T-cell (primary cell): Measurements from ENCODE around the gene ISCA1. TPM values are rescaled to one million over a fixed set of nuclear protein-coding genes. Genes with fewer than 3 reads are reported as not detected.
A peak's percentile ranks its signal among the peaks of the same experiment; 100 is the strongest.

Experiments used
- ATAC-seq, 4 experiments: fragments of 200-7000 bp in 3 of 4; fragments of 150-1000 bp in 1 of 4; cut with Tn5 transposase; replicated peaks in 1 of 4; 1 replicate in 3 of 4; 2 replicates in 1 of 4; pipeline ENCODE4 v1.10.0; 2021; ENCODE audit warnings: moderate library complexity in 3 of 4, mild to moderate bottlenecking in 2 of 4, moderate number of reproducible peaks in 1 of 4
- CTCF ChIA-PET, 2 donors: fragments of 300-600 bp; sonication (Branson Sonifier 250); formaldehyde crosslinking; loops; one replicate each; lab custom pipeline; 2022; ENCODE audit warnings: antibody characterized with exemption in 2 of 2; lab: Charles Lee
- POLR2A ChIA-PET, 2 donors: fragments of 300-600 bp; sonication (Branson Sonifier 250); formaldehyde crosslinking; loops; one replicate each; lab custom pipeline; 2022; ENCODE audit warnings: antibody characterized with exemption in 2 of 2; lab: Charles Lee
- DNase-seq, 35 experiments: peaks; one replicate each; pipeline versions ENCODE4 v3.0.0 to v3.0.0-alpha.2; 2013 to 2023
- H3K27ac ChIP-seq: one replicate; pipeline ENCODE4 v1.5.1; 2013; ENCODE audit warnings: low read length
- H3K27me3 ChIP-seq, 2 experiments: replicated peaks in 1 of 2; 1 replicate in 1 of 2; 2 replicates in 1 of 2; pipeline versions ENCODE4 v1.6.1 to v1.7.0; 2013; ENCODE audit warnings: low read length in 1 of 2, mixed read lengths in 1 of 2; ENCODE audit not compliant: control insufficient read depth in 2 of 2, insufficient read depth in 2 of 2; ENCODE audit errors: extremely low read depth in 1 of 2
- H3K36me3 ChIP-seq, 2 donors: 1 replicate in 1 of 2; 2 replicates in 1 of 2; pipeline versions ENCODE4 v1.6.1 to v1.7.0; 2013; ENCODE audit warnings: low read length in 1 of 2; ENCODE audit not compliant: control insufficient read depth in 2 of 2, insufficient read depth in 1 of 2; ENCODE audit errors: extremely low read depth in 1 of 2
- H3K4me1 ChIP-seq, 2 experiments: 1 replicate in 1 of 2; 2 replicates in 1 of 2; pipeline versions ENCODE4 v1.6.1 to v1.7.0; 2013; ENCODE audit warnings: low read length in 2 of 2, mixed read lengths in 1 of 2; ENCODE audit not compliant: insufficient read depth in 2 of 2, control insufficient read depth in 1 of 2; ENCODE audit errors: extremely low read depth in 1 of 2
- H3K4me3 ChIP-seq, 2 donors: 1 replicate in 1 of 2; 2 replicates in 1 of 2; pipeline versions ENCODE4 v1.5.1 to v1.7.0; 2013; ENCODE audit warnings: mild to moderate bottlenecking in 2 of 2, low read length in 1 of 2, moderate library complexity in 1 of 2; ENCODE audit not compliant: control insufficient read depth in 1 of 2; ENCODE audit errors: extremely low read depth in 1 of 2
- H3K9me3 ChIP-seq: 2 replicates; pipeline ENCODE4 v1.7.0; 2013
- H3K27ac Mint-ChIP-seq, 2 donors: one replicate each; pipeline ENCODE4 v1.8.0; 2020 to 2021; ENCODE audit warnings: mild to moderate bottlenecking in 2 of 2, mixed read lengths in 2 of 2
- H3K27me3 Mint-ChIP-seq, 2 donors: one replicate each; pipeline ENCODE4 v1.8.0; 2021 to 2022; ENCODE audit warnings: mixed read lengths in 2 of 2
- H3K36me3 Mint-ChIP-seq: one replicate; pipeline ENCODE4 v1.8.0; 2021; ENCODE audit warnings: mixed read lengths
- H3K4me1 Mint-ChIP-seq, 3 donors: one replicate each; pipeline ENCODE4 v1.8.0; 2020 to 2022; ENCODE audit warnings: mixed read lengths in 3 of 3, mild to moderate bottlenecking in 1 of 3
- H3K4me3 Mint-ChIP-seq, 3 donors: one replicate each; pipeline ENCODE4 v1.8.0; 2020 to 2022; ENCODE audit warnings: mild to moderate bottlenecking in 3 of 3, mixed read lengths in 3 of 3, moderate library complexity in 3 of 3
- H3K9me3 Mint-ChIP-seq, 3 donors: one replicate each; pipeline ENCODE4 v1.8.0; 2020 to 2022; ENCODE audit warnings: mixed read lengths in 3 of 3
- WGBS: methylation state at CpG from one replicate; pipeline ENCODE4 v1.1.5; 2013; ENCODE audit warnings: missing lambda C conversion rate; ENCODE audit not compliant: insufficient coverage; 5-methylcytosine and 5-hydroxymethylcytosine counted together
- total RNA-seq, 35 experiments: library from RNA in 6 of 35; stranded (reverse) in 6 of 35; fragments of 120-200 nt in 1 of 35; gene quantifications; one replicate each; pipeline versions ENCODE4 v1.2.1 to v1.2.4 and lab custom pipeline; 2013 to 2026

The ISCA1 gene
- total RNA-seq, 5 donors from 2014 or later (not counting 1 experiment from before 2014, with no cell fraction given), result 30.9 to 69.9 (median 34.5) TPM

DNA sequence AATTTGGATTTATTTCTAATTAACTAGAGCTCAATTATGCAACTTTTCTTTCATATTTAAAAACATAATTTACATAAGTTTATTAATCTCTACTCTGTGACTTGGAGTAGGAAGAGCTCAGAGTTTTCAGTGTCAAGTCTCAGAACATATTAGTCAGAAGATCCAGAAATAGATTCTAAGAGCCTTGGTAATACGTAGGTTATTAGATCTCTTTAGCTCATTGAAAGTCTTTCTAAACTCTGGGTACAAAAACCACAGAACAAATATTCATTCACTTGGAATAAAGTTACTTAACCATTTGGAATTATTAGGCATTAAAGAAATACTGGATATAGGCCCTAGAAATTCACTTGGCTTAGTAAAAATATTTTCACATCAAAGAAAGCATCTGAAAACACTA lies 26.3 kb upstream of the ISCA1 start:
- H3K36me3 ChIP-seq, result peaks cover 16 to 68% of the 10 kb centered on the region in 2 donors
- no peaks in the 10 kb centered on the region for H3K27me3 ChIP-seq
- Mint-ChIP-seq H3K36me3 (peaks cover 58% of the 10 kb centered on the region), H3K9me3 (no peaks in the 10 kb centered on the region), H3K4me1 (peaks cover 15 to 18% (median 16%) of the 10 kb centered on the region in 3 donors), H3K27me3 (no peaks in the 10 kb centered on the region), H3K27ac (no peak overlapping the region), H3K4me3 (no peak overlapping the region)
- peaks cover 0 to under 1% of the 10 kb centered on the region in 2 experiments for H3K4me1 ChIP-seq
- DNase-seq (no peak), ATAC-seq (no peak)
- no peak overlapping the region for H3K27ac ChIP-seq
- no peaks in the 10 kb centered on the region for H3K9me3 ChIP-seq
- no CpG with 5 or more reads among the region's 1 CpG for WGBS
- no peak overlapping the region for H3K4me3 ChIP-seq
- CTCF ChIA-PET, result interaction anchor here in 1 of 2 donors (1.5 kb wide), 1 partner anchor 11 kb away, joined by 4 read pairs; no protein-coding TSS in a partner anchor
- POLR2A ChIA-PET, result interaction anchor here in 1 of 2 donors (0.6 kb wide), 1 partner anchor 473 kb away, joined by 3 read pairs; no protein-coding TSS in a partner anchor

DNA sequence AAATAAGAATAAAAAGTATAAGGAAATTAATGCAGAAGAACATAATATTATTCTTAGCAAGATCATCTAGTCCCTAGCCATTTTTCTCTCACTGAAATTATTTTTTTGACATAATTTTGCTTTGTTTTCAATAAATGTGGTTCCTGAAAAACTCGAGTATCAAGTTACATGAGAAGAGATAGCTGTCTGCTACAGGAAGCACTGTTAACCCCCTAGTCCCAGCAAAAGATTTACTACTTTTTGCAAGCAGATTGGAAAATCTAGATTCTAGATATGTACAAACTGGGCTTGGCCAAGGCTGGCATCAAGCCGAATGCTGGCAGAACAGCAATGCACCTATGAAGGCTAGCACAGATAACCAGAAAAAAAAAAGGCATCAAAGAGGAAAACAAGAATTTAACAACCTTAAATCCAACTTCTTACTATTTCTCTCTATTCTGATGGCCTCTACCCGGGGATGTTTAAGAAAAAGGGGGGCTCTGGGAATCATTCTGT lies 21.9 kb upstream of the ISCA1 start:
- peaks cover 0 to 5% of the 10 kb centered on the region in 2 experiments for H3K4me1 ChIP-seq
- peaks cover 5 to 79% of the 10 kb centered on the region in 2 donors for H3K36me3 ChIP-seq
- Mint-ChIP-seq H3K27me3 (no peaks in the 10 kb centered on the region), H3K27ac (peak overlapping the region; percentile 88 to 90), H3K4me3 (no peak overlapping the region), H3K9me3 (no peaks in the 10 kb centered on the region), H3K4me1 (peaks cover 27 to 35% (median 28%) of the 10 kb centered on the region in 3 donors), H3K36me3 (peaks cover 50% of the 10 kb centered on the region)
- H3K4me3 ChIP-seq, result no peak overlapping the region
- H3K27me3 ChIP-seq, result no peaks in the 10 kb centered on the region
- ATAC-seq (no peak), DNase-seq (no peak)
- no peak overlapping the region for H3K27ac ChIP-seq
- H3K9me3 ChIP-seq, result no peaks in the 10 kb centered on the region
- ChIA-PET CTCF (no interaction called here), POLR2A (no interaction called here)
- WGBS, result no CpG with 5 or more reads among the region's 3 CpGs

DNA sequence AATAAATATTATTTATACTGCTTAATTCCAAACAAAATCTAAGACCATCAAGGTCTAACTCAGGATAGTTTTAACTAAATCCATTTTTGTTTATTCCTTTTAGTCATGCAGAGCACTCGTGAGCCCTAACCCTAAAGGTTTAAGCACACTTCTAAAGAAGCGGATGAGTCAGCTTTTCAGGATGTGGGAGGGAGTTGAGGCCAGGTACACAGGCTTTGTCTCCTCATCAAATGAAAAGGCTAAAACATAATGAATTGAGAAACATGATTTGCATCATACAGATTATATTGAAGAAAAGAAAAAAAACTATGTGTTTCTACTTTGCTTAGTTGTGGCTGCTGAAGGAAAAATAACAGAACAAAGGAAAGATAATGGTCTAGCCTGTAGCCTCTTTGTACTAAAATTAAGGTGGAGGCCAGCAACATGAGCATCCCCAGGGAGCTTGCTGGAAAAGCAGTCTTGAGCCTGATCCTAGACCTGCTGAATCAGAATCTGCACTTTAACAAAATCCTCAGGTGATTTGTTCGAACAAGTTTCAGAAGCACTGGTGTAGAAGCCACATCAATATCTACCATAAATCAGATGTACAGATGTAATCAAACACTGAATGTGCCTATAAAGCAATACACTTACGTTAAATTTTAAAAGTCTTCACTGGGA lies 21.1 kb upstream of the ISCA1 start:
- CTCF ChIA-PET, result no interaction called here
- H3K4me3 Mint-ChIP-seq, result peak overlapping the region in 1 of 3 donors; percentile 0
- peaks cover 27 to 42% (median 28%) of the 10 kb centered on the region in 3 donors for H3K4me1 Mint-ChIP-seq
- no peak overlapping the region for H3K27ac ChIP-seq
- no peak overlapping the region for H3K4me3 ChIP-seq
- POLR2A ChIA-PET, result no interaction called here
- H3K9me3 Mint-ChIP-seq, result no peaks in the 10 kb centered on the region
- no CpG with 5 or more reads among the region's 4 CpGs for WGBS
- H3K27me3 Mint-ChIP-seq, result no peaks in the 10 kb centered on the region
- DNase-seq (peak in 10 of 35 experiments; percentile 8 to 50 (median 23)), ATAC-seq (peak; percentile 91 to 100 (median 100))
- H3K4me1 ChIP-seq, result peaks cover 0 to 5% of the 10 kb centered on the region in 2 experiments
- H3K9me3 ChIP-seq, result no peaks in the 10 kb centered on the region
- no peaks in the 10 kb centered on the region for H3K27me3 ChIP-seq
- peaks cover 11 to 82% of the 10 kb centered on the region in 2 donors for H3K36me3 ChIP-seq
- peaks cover 56% of the 10 kb centered on the region for H3K36me3 Mint-ChIP-seq
- H3K27ac Mint-ChIP-seq, result peak overlapping the region; percentile 88 to 90

DNA sequence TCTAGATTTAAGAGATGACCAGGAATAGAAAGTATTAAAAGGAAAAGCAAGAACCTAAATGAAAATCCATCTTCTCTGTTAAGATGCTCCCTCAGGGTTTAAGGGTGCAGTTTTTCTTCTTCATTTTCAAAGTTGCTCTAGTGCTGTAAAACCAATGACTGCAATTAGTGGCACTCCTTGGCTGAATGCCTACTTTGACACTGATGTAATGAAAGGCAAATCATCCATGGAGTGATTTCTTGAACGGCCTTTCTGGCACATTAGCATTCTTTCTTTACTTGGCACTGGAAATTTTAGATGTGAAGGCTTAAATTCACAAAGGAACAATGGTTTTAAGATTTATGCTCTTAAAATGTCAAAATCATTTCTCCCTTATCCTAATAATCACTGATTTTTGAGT lies 19.3 kb upstream of the ISCA1 start:
- ChIA-PET POLR2A (interaction anchor here in 1 of 2 donors (0.6 kb wide), 1 partner anchor 18 kb away, joined by 13 read pairs; no protein-coding TSS in a partner anchor), CTCF (no interaction called here)
- whole genome bisulfite sequencing, result no CpG with 5 or more reads among the region's 1 CpG
- ATAC-seq (no peak), DNase-seq (no peak)
- H3K36me3 ChIP-seq, result peaks cover 8 to 84% of the 10 kb centered on the region in 2 donors
- peaks cover 0 to 5% of the 10 kb centered on the region in 2 experiments for H3K4me1 ChIP-seq
- no peak overlapping the region for H3K4me3 ChIP-seq
- Mint-ChIP-seq H3K36me3 (peaks cover 62% of the 10 kb centered on the region), H3K9me3 (no peaks in the 10 kb centered on the region), H3K4me1 (peaks cover 27 to 46% (median 28%) of the 10 kb centered on the region in 3 donors), H3K27me3 (no peaks in the 10 kb centered on the region), H3K4me3 (no peak overlapping the region), H3K27ac (peak overlapping the region in 1 of 2 donors; percentile 58)
- no peaks in the 10 kb centered on the region for H3K27me3 ChIP-seq
- H3K27ac ChIP-seq, result no peak overlapping the region
- H3K9me3 ChIP-seq, result no peaks in the 10 kb centered on the region

DNA sequence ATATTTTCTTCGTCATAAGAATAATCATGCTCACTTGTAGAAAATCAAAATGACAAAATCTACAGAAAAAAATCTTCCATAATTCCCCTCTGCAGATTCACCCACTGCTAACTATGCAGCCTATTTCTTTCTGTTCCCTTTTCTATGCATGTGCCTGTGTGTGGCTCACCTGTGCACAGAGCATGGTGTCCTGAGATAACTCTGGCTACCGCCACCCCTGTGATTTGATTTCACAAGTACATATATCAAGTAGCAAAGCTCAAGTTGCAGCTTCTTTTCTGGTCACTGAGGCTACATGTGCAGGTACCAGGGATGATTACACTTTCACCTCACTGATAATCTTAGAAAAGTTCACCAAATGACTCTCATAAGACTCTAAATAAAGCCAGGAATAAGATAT lies 18.4 kb upstream of the ISCA1 start:
- Mint-ChIP-seq H3K27ac (peak overlapping the region; percentile 48 to 79), H3K36me3 (peaks cover 63% of the 10 kb centered on the region)
- ATAC-seq, result no peak

DNA sequence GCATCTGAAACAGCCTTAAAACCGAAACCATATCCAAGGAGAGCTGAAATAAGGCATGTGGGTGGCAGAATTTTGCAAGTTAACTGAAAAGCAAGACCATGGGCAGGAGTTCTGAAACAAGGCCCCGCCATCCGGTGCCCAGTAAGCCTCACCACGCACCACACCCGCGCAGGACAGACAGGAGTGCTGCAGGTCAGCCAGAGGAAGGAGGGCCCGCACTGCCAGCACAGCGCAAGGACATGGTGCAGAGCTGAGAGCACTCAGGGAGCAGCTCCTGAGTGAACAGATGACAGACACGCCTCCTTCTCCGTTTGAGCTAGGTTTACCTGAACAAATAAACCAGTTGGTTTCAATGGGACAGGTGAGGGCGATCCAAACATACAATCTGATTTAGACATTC lies 16.5 kb upstream of the ISCA1 start:
- H3K27ac ChIP-seq, result no peak overlapping the region
- peaks cover 12 to 33% (median 13%) of the 10 kb centered on the region in 3 donors for H3K4me1 Mint-ChIP-seq
- H3K27me3 Mint-ChIP-seq, result no peaks in the 10 kb centered on the region
- 88% methylated on average over 10 of the region's 11 CpGs for WGBS
- no peak overlapping the region for H3K4me3 Mint-ChIP-seq
- no peaks in the 10 kb centered on the region for H3K27me3 ChIP-seq
- H3K9me3 Mint-ChIP-seq, result no peaks in the 10 kb centered on the region
- no peaks in the 10 kb centered on the region for H3K9me3 ChIP-seq
- DNase-seq (no peak), ATAC-seq (no peak)
- peaks cover 55% of the 10 kb centered on the region for H3K36me3 Mint-ChIP-seq
- H3K4me1 ChIP-seq, result peaks cover 0 to 5% of the 10 kb centered on the region in 2 experiments
- no peak overlapping the region for H3K4me3 ChIP-seq
- ChIA-PET CTCF (no interaction called here), POLR2A (no interaction called here)
- H3K36me3 ChIP-seq, result peaks cover 6 to 73% of the 10 kb centered on the region in 2 donors
- peak overlapping the region in 1 of 2 donors; percentile 61 for H3K27ac Mint-ChIP-seq

More for the DNA sequence above, 18.4 kb upstream of the ISCA1 start:
- Mint-ChIP-seq H3K4me1 (peaks cover 21 to 43% (median 26%) of the 10 kb centered on the region in 3 donors), H3K27me3 (no peaks in the 10 kb centered on the region), H3K9me3 (no peaks in the 10 kb centered on the region), H3K4me3 (no peak overlapping the region)
- 86% methylated on average over 1 of the region's 2 CpGs for WGBS
- CTCF ChIA-PET, result interaction anchor here in 1 of 2 donors (0.5 kb wide), 1 partner anchor 10 kb away, joined by 3 read pairs; no protein-coding TSS in a partner anchor
- peaks cover 6 to 83% of the 10 kb centered on the region in 2 donors for H3K36me3 ChIP-seq
- H3K27ac ChIP-seq, result no peak overlapping the region
- H3K4me1 ChIP-seq, result peaks cover 0 to 5% of the 10 kb centered on the region in 2 experiments
- no peaks in the 10 kb centered on the region for H3K27me3 ChIP-seq
- H3K9me3 ChIP-seq, result no peaks in the 10 kb centered on the region
- H3K4me3 ChIP-seq, result no peak overlapping the region
- POLR2A ChIA-PET, result no interaction called here
- DNase-seq, result no peak
